A549 treated with ZK216348 at 1 μM for 4 hours (cell line): ENCODE measurements around the gene SYT6. TPM values are rescaled to one million over a fixed set of nuclear protein-coding genes. Genes with fewer than 3 reads are reported as not detected.

Experiments
- total RNA-seq: library from RNA; stranded (reverse); fragments of 200-300 nt; extraction: Qiagen RNA extraction; gene quantifications from 5 replicates; pipeline ENCODE4 v1.2.3, GENCODE V29; 2022; ENCODE audit warnings: low read depth

SYT6 gene
- total RNA-seq = 0.20 to 0.63 TPM (median 0.51 TPM) in 5 replicates

GRCh38 chr1:114153261-114154145 lies at the start of gene SYT6:
Gene SYT6, minus strand, starts transcription at chr1:114153869. Its CDS starts 97 bp downstream, at chr1:114153772.

Other genes with a start within 250 kb of the SYT6 start
- gene AP4B1, start 249.1 kb downstream of the SYT6 start, total RNA-seq = 7.8 to 9.9 TPM (median 9.1 TPM) in 5 replicates
- 8.2 to 10.9 TPM (median 8.9 TPM) in 5 replicates for gene DCLRE1B, start 248.5 kb downstream of the SYT6 start, total RNA-seq
- 10.2 to 19.2 TPM (median 14.7 TPM) in 5 replicates for gene HIPK1, start 224.5 kb downstream of the SYT6 start, total RNA-seq
- 2.4 to 3.7 TPM (median 3.6 TPM) in 5 replicates for gene OLFML3, start 174.4 kb downstream of the SYT6 start, total RNA-seq